H9 (cell line): ENCODE data around the gene FBLN2. TPM values are rescaled to one million over a fixed set of nuclear protein-coding genes. Genes with fewer than 3 reads are reported as not detected.

Experiments
- DNase-seq: peaks from one replicate; pipeline ENCODE4 v3.0.0-alpha.2; 2017
- H2AFZ ChIP-seq: one replicate; pipeline ENCODE4 v1.6.1; 2013; ENCODE audit warnings: mild to moderate bottlenecking, low read length, control low read depth, moderate library complexity
- H2AK5ac ChIP-seq: 2 replicates; pipeline ENCODE4 v1.6.1; 2013; ENCODE audit warnings: low read length, control low read depth, mixed read lengths; ENCODE audit not compliant: insufficient read length
- H2BK120ac ChIP-seq: one replicate; pipeline ENCODE4 v1.6.1; 2013; ENCODE audit warnings: low read depth, mild to moderate bottlenecking, low read length, control low read depth, inconsistent platforms; ENCODE audit not compliant: poor library complexity, severe bottlenecking
- H2BK12ac ChIP-seq: 2 replicates; pipeline ENCODE4 v1.6.1; 2013; ENCODE audit warnings: low read length, control low read depth, mixed read lengths, low read depth; ENCODE audit not compliant: insufficient read length
- H2BK15ac ChIP-seq: 2 replicates; pipeline ENCODE4 v1.6.1; 2013; ENCODE audit warnings: low read depth, low read length, control low read depth
- H2BK20ac ChIP-seq: one replicate; pipeline ENCODE4 v1.6.1; 2013; ENCODE audit warnings: low read depth, mild to moderate bottlenecking, low read length, control low read depth, inconsistent platforms; ENCODE audit not compliant: poor library complexity, severe bottlenecking
- H2BK5ac ChIP-seq: 2 replicates; pipeline ENCODE4 v1.6.1; 2013; ENCODE audit warnings: low read length, control low read depth, mixed read lengths; ENCODE audit not compliant: insufficient read length
- H3K14ac ChIP-seq: 2 replicates; pipeline ENCODE4 v1.6.1; 2013; ENCODE audit warnings: low read length, control low read depth; ENCODE audit not compliant: insufficient read depth
- H3K18ac ChIP-seq: 2 replicates; pipeline ENCODE4 v1.6.1; 2013; ENCODE audit warnings: low read depth, mild to moderate bottlenecking, mixed read lengths, low read length, control low read depth; ENCODE audit not compliant: insufficient read length
- H3K23ac ChIP-seq: 2 replicates; pipeline ENCODE4 v1.6.1; 2013; ENCODE audit warnings: low read length, control low read depth, mixed read lengths, low read depth; ENCODE audit not compliant: insufficient read length
- H3K23me2 ChIP-seq: 2 replicates; pipeline ENCODE4 v1.6.1; 2013; ENCODE audit warnings: low read depth, mild to moderate bottlenecking, mixed read lengths, low read length, control low read depth; ENCODE audit not compliant: insufficient read length, poor library complexity, severe bottlenecking
- H3K27ac ChIP-seq: 2 replicates; pipeline ENCODE4 v1.5.1; 2013; ENCODE audit warnings: low read length, control low read depth, mixed read lengths, low read depth; ENCODE audit not compliant: insufficient read length
- H3K27me3 ChIP-seq: 2 replicates; pipeline ENCODE4 v1.6.1; 2013; ENCODE audit warnings: low read length, control low read depth, inconsistent platforms; ENCODE audit not compliant: insufficient read depth
- H3K4ac ChIP-seq: 2 replicates; pipeline ENCODE4 v1.6.1; 2013; ENCODE audit warnings: low read depth, mild to moderate bottlenecking, control low read depth, inconsistent platforms, low read length, moderate library complexity
- H3K4me1 ChIP-seq: 2 replicates; pipeline ENCODE4 v1.6.1; 2013; ENCODE audit warnings: low read length, control low read depth, inconsistent platforms; ENCODE audit not compliant: insufficient read depth
- H3K4me2 ChIP-seq: 2 replicates; pipeline ENCODE4 v1.6.1; 2013; ENCODE audit warnings: low read length, control low read depth, mixed read lengths; ENCODE audit not compliant: insufficient read length, insufficient read depth
- H3K56ac ChIP-seq: 2 replicates; pipeline ENCODE4 v1.6.1; 2013; ENCODE audit warnings: low read depth, mild to moderate bottlenecking, mixed read lengths, low read length, control low read depth; ENCODE audit not compliant: insufficient read length
- H3K79me1 ChIP-seq: 2 replicates; pipeline ENCODE4 v1.6.1; 2013; ENCODE audit warnings: low read depth, mild to moderate bottlenecking, moderate library complexity, low read length, control low read depth, inconsistent platforms; ENCODE audit not compliant: insufficient read depth, poor library complexity, severe bottlenecking
- H3K79me2 ChIP-seq: 2 replicates; pipeline ENCODE4 v1.6.1; 2013; ENCODE audit warnings: low read length, control low read depth, inconsistent platforms; ENCODE audit not compliant: insufficient read depth
- H3K9ac ChIP-seq: 2 replicates; pipeline ENCODE4 v1.6.1; 2013; ENCODE audit warnings: low read length, control low read depth, mixed read lengths; ENCODE audit not compliant: insufficient read length; ENCODE audit errors: extremely low read depth
- H3K9me3 ChIP-seq: one replicate; pipeline ENCODE4 v1.6.1; 2013; ENCODE audit warnings: low read depth, low read length, inconsistent platforms; ENCODE audit not compliant: control insufficient read depth
- H3T11ph ChIP-seq: one replicate; pipeline ENCODE4 v1.6.1; 2013; ENCODE audit warnings: mild to moderate bottlenecking, low read length, control low read depth, inconsistent platforms
- H4K20me1 ChIP-seq: one replicate; pipeline ENCODE4 v1.6.1; 2013; ENCODE audit not compliant: control insufficient read depth, insufficient read length, insufficient read depth
- H4K5ac ChIP-seq: 2 replicates; pipeline ENCODE4 v1.6.1; 2013; ENCODE audit warnings: low read depth, mild to moderate bottlenecking, mixed read lengths, low read length, control low read depth; ENCODE audit not compliant: insufficient read length
- H4K8ac ChIP-seq: replicated peaks from 2 replicates; pipeline ENCODE4 v1.6.1; 2013; ENCODE audit warnings: low read length, control low read depth, mixed read lengths, low read depth; ENCODE audit not compliant: insufficient read length
- H4K91ac ChIP-seq: 2 replicates; pipeline ENCODE4 v1.6.1; 2013; ENCODE audit warnings: low read depth, mild to moderate bottlenecking, moderate library complexity, mixed read lengths, low read length, control low read depth; ENCODE audit not compliant: insufficient read length
- H3K27ac Mint-ChIP-seq, 3 experiments: 2 replicates in 2 of 3; 3 replicates in 1 of 3; pipeline ENCODE4 v1.8.0; 2020 to 2021; ENCODE audit warnings: mixed read lengths in 3 of 3, mild to moderate bottlenecking in 1 of 3, moderate library complexity in 1 of 3
- H3K27me3 Mint-ChIP-seq: 2 replicates; pipeline ENCODE4 v1.8.0; 2021; ENCODE audit warnings: low read depth, mild to moderate bottlenecking, moderate library complexity, mixed read lengths
- H3K36me3 Mint-ChIP-seq, 3 experiments: 2 replicates in 2 of 3; 3 replicates in 1 of 3; pipeline ENCODE4 v1.8.0; 2020 to 2021; ENCODE audit warnings: low read depth in 3 of 3, mixed read lengths in 3 of 3; ENCODE audit not compliant: insufficient read depth in 1 of 3
- H3K4me1 Mint-ChIP-seq, 2 experiments: 2 replicates each; pipeline ENCODE4 v1.8.0; 2020; ENCODE audit warnings: mixed read lengths in 2 of 2
- H3K4me3 Mint-ChIP-seq, 2 experiments: 2 replicates in 1 of 2; 3 replicates in 1 of 2; pipeline ENCODE4 v1.8.0; 2020 to 2021; ENCODE audit warnings: mild to moderate bottlenecking in 2 of 2, mixed read lengths in 2 of 2, moderate library complexity in 1 of 2
- H3K9me3 Mint-ChIP-seq, 2 experiments: 2 replicates in 1 of 2; 3 replicates in 1 of 2; pipeline ENCODE4 v1.8.0; 2020; ENCODE audit warnings: mild to moderate bottlenecking in 2 of 2, mixed read lengths in 2 of 2, moderate library complexity in 1 of 2
- CTCF ChIP-seq: fragments of 200-600 bp; sonication (generic); conservative IDR thresholded peaks from 3 replicates; pipeline ENCODE4 v1.8.0; 2021; ENCODE audit warnings: antibody characterized with exemption, mild to moderate bottlenecking
- WGBS: extraction: QIAGEN DNeasy Blood & Tissue Kit; methylation state at CpG from one replicate; pipeline ENCODE4 v1.1.7; 2013; ENCODE audit warnings: missing lambda C conversion rate, low lambda C conversion rate, mixed read lengths; ENCODE audit not compliant: insufficient read length; ENCODE audit errors: extremely low coverage; 5-methylcytosine and 5-hydroxymethylcytosine counted together
- total RNA-seq: library from RNA; stranded (reverse); gene quantifications from 2 replicates; pipeline ENCODE4 v1.2.1, GENCODE V29; 2021

Gene FBLN2
- total RNA-seq, 1 experiment from 2014 or later = 11.8 TPM

DNA sequence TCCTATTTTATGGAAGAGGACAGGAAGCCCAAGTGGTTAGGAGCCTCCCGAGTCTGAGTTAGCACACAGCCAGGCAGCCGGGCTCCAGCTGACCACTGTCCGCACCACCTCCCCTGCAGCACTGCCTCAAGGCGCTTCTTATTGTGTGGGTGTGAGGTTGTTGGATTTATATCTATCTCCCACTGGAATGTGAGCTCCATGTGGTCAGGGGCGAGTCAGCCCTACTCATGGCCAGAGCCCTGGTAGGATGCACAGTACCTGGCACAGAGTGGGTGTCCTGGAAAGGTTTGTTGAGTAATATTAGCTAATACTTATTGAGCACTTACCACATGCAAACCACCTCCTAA, 9.7 kb upstream of the FBLN2 start:
- no peaks in the 10 kb centered on the region for H3K79me1 ChIP-seq
- H3K9me3 Mint-ChIP-seq = peaks cover 0 to 6% of the 10 kb centered on the region in 2 experiments; a peak in 3 of 5 replicates
- no peak overlapping the region for H2BK20ac ChIP-seq
- H3K4me3 Mint-ChIP-seq = no peak overlapping the region
- H3K23me2 ChIP-seq = no peaks in the 10 kb centered on the region
- H4K20me1 ChIP-seq = no peaks in the 10 kb centered on the region
- no peaks in the 10 kb centered on the region for H3K27me3 ChIP-seq
- H3T11ph ChIP-seq = no peak overlapping the region
- no peak overlapping the region for H3K23ac ChIP-seq
- H3K4me2 ChIP-seq = no peak overlapping the region
- no peak overlapping the region for H2BK15ac ChIP-seq
- no peak overlapping the region for H3K18ac ChIP-seq
- no peak overlapping the region for H3K56ac ChIP-seq
- no peaks in the 10 kb centered on the region for H3K79me2 ChIP-seq
- no peak overlapping the region for H3K4ac ChIP-seq
- peaks cover 0 to 2% (median 0%) of the 10 kb centered on the region in 3 experiments; a peak in 2 of 7 replicates for H3K36me3 Mint-ChIP-seq
- no peak overlapping the region for H4K5ac ChIP-seq
- no CpG with 5 or more reads among the region's 5 CpGs for WGBS
- no peak for DNase-seq
- H3K14ac ChIP-seq = no peak overlapping the region
- H3K9me3 ChIP-seq = no peaks in the 10 kb centered on the region
- H3K27me3 Mint-ChIP-seq = peaks cover 13% of the 10 kb centered on the region
- no peak overlapping the region for H4K8ac ChIP-seq
- no peak overlapping the region for H3K9ac ChIP-seq
- no peak overlapping the region for H2AFZ ChIP-seq
- H2BK5ac ChIP-seq = no peak overlapping the region
- peaks cover 8 to 13% of the 10 kb centered on the region in 2 experiments for H3K4me1 Mint-ChIP-seq
- no peak overlapping the region for H3K27ac ChIP-seq
- no peak for TF ChIP-seq CTCF
- H2AK5ac ChIP-seq = no peak overlapping the region
- no peak overlapping the region for H2BK12ac ChIP-seq
- no peak overlapping the region for H2BK120ac ChIP-seq
- H3K27ac Mint-ChIP-seq = no peak overlapping the region; a peak in 1 of 7 replicates
- H4K91ac ChIP-seq = no peak overlapping the region
- peaks cover 3% of the 10 kb centered on the region; the same call in 1 of the 2 replicates for H3K4me1 ChIP-seq
